OCI-LY7 (cell line): Measurements from ENCODE around the gene KRTAP5-9.
"Not testable (repeated sequence)": the region's sequence is repeated elsewhere in the genome, so short reads cannot be mapped to it uniquely, and the experiment has no call there.

Experiments used
- EZH2phosphoT487 ChIP-seq: fragments of 200-600 bp; sonication (generic); IDR thresholded peaks from 2 replicates; pipeline ENCODE4 v1.6.1; 2018; ENCODE audit warnings: low read depth, borderline replicate concordance, mild to moderate bottlenecking, mixed run types, antibody characterized with exemption, low read length, moderate library complexity, mixed read lengths
- TF ChIP-seq, protein P1 (sequence below): fragments of 200-600 bp; sonication (generic); conservative IDR thresholded peaks from 2 replicates; pipeline ENCODE4 v1.5.1; 2014; ENCODE audit warnings: mild to moderate bottlenecking, antibody characterized with exemption, low read length, moderate library complexity, mixed read lengths

GRCh38 chr11:71526796-71527575 lies 21.2 kb upstream of the KRTAP5-9 start, which contains the start of gene KRTAP5-7:
- TF ChIP-seq, protein P1, sequence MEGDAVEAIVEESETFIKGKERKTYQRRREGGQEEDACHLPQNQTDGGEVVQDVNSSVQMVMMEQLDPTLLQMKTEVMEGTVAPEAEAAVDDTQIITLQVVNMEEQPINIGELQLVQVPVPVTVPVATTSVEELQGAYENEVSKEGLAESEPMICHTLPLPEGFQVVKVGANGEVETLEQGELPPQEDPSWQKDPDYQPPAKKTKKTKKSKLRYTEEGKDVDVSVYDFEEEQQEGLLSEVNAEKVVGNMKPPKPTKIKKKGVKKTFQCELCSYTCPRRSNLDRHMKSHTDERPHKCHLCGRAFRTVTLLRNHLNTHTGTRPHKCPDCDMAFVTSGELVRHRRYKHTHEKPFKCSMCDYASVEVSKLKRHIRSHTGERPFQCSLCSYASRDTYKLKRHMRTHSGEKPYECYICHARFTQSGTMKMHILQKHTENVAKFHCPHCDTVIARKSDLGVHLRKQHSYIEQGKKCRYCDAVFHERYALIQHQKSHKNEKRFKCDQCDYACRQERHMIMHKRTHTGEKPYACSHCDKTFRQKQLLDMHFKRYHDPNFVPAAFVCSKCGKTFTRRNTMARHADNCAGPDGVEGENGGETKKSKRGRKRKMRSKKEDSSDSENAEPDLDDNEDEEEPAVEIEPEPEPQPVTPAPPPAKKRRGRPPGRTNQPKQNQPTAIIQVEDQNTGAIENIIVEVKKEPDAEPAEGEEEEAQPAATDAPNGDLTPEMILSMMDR = not testable (repeated sequence)
- not testable (repeated sequence) for TF ChIP-seq EZH2phosphoT487
